HCT116 (cell line): ENCODE measurements around the gene SLC27A1.

ENCODE experiments used
- ATF3 ChIP-seq: IDR thresholded peaks from 2 replicates; pipeline ENCODE4 v1.6.1; 2012
- CBX3 ChIP-seq: IDR thresholded peaks from 2 replicates; pipeline ENCODE4 v1.6.1; 2012; ENCODE audit warnings: low read depth
- CTCF ChIP-seq, 3 experiments: fragments of 200-600 bp in 1 of 3; sonication (generic) in 1 of 3; IDR thresholded peaks in 2 of 3; conservative IDR thresholded peaks in 1 of 3; 2 replicates each; pipeline ENCODE4 v1.5.1; 2012 to 2017; ENCODE audit warnings: low read depth in 2 of 3, low read length in 2 of 3, antibody characterized with exemption in 1 of 3, borderline replicate concordance in 1 of 3, control low read depth in 1 of 3, mild to moderate bottlenecking in 1 of 3, mixed read lengths in 1 of 3, mixed run types in 1 of 3, moderate library complexity in 1 of 3; ENCODE audit not compliant: insufficient read depth in 1 of 3
- EGR1 ChIP-seq: IDR thresholded peaks from 2 replicates; pipeline ENCODE4 v1.6.1; 2012; ENCODE audit warnings: low read depth
- ELF1 ChIP-seq: IDR thresholded peaks from 2 replicates; pipeline ENCODE4 v1.6.1; 2012; ENCODE audit warnings: low read depth, borderline replicate concordance
- EZH2 ChIP-seq: fragments of 200-600 bp; sonication (generic); IDR thresholded peaks from 2 replicates; pipeline ENCODE4 v1.6.1; 2017; ENCODE audit warnings: antibody characterized with exemption, mixed run types
- EZH2phosphoT487 ChIP-seq: fragments of 200-600 bp; IDR thresholded peaks from 2 replicates; pipeline ENCODE4 v1.6.1; 2018; ENCODE audit warnings: antibody characterized with exemption, borderline replicate concordance
- FOSL1 ChIP-seq: IDR thresholded peaks from 2 replicates; pipeline ENCODE4 v1.6.1; 2012; ENCODE audit warnings: low read depth
- POLR2A ChIP-seq: IDR thresholded peaks from 2 replicates; pipeline ENCODE4 v1.7.0; 2011; ENCODE audit warnings: borderline replicate concordance; ENCODE audit not compliant: insufficient read depth, insufficient read length; ENCODE audit errors: extremely low read depth
- POLR2AphosphoS5 ChIP-seq: IDR thresholded peaks from 2 replicates; pipeline ENCODE4 v1.6.1; 2011; ENCODE audit warnings: mild to moderate bottlenecking, low read depth, low read length, moderate library complexity
- YY1 ChIP-seq: IDR thresholded peaks from 2 replicates; pipeline ENCODE4 v1.6.1; 2011; ENCODE audit warnings: low read length, low read depth, moderate library complexity, mild to moderate bottlenecking; ENCODE audit not compliant: insufficient replicate concordance; ENCODE audit errors: extremely low read depth

- TF ChIP-seq CBX3 (no peak), EZH2phosphoT487 (no peak), FOSL1 (no peak), ATF3 (no peak), EGR1 (no peak), POLR2A (no peak), CTCF (IDR thresholded peaks at IDR 0.05 in 2 of 3, conservative IDR thresholded peaks at IDR 0.05 in 1 of 3; ENCODE audit: borderline replicate concordance in 1 of 3, insufficient read depth in 1 of 3, low read depth in 2 of 3, low read length in 2 of 3) (no peak), EZH2 (no peak), ELF1 (no peak), POLR2AphosphoS5 (no peak), YY1 (no peak)
Observed at GRCh38 chr19:17469481-17470067, 750 bp upstream of the SLC27A1 start.
